ENCODE results near the gene PTGS1. TPM values are rescaled to one million over a fixed set of nuclear protein-coding genes. Genes with fewer than 3 reads are reported as not detected.

The PTGS1 gene
- polyA plus RNA-seq, 3 donors: 0.95 to 8.3 (median 4.7) TPM

DNA sequence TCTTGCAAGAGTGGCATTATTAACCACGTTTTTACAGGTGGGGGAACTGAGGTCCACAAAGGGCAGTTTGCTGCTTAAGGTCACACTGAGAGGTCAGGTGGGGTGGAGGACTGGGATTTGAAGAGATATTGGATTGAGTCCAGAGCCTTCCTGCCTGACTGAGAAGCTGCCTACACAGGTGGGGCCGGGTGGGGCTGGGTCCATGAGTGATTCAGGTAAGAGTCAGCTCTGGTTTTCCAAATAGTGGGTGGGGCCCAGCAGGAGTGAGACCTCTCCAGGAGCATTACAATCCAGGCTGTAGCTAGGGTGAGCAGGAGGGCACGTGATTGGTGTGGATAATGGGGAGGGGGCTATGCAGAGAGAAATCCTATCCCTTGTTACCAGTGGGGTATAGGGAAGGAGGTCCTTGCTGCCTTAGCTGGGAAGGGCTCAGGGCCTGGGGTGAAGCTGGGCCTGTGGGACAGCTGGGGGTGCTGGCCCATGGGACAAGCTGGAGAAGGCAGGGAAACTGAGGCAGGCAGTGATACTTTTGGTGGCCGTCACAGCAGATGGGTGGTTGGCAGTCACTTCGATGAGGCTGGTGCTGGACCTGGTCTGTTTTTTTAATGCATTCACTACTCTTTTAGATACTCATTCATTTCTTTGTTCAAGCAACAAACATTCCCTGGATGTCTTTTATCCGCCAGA lies 2.9 kb upstream of the PTGS1 start:
- H3K27ac ChIP-seq (ENCODE audit: low read depth, low read length): no peak overlapping the region
- WGBS, 3 donors: 85 to 95% (median 88%) methylated on average over 6 of the region's 6 CpGs

DNA sequence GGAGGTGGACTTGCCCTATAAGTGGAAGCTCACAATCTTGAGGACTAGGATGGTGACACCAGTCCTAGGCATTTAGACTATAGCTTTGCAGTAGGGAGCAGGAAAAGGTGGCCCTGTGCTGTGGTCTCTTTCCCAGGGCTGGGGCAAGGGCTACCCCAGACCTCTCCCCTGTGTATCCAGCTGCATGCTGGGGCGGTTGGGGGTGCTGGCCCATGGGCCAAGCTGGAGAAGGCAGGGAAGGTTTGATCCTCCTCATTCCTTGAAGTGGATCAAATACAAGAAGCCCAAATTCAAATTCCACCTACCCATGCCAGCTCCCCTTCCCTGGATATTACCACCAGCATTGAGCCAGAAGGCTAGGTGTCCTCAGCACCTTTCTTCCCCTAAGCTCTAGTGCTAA lies 2.2 kb upstream of the PTGS1 start:
- WGBS, 3 donors: 92 to 100% (median 92%) methylated on average over 1 of the region's 1 CpG

GRCh38 chr9:122370303-122370702 lies 521 bp upstream of the PTGS1 start:
- 55 to 69% (median 61%) methylated on average over 5 of the region's 5 CpGs for WGBS, 3 donors
- no peak overlapping the region for H3K27ac ChIP-seq (ENCODE audit: low read depth, low read length)

More for the DNA sequence above, 2.2 kb upstream of the PTGS1 start:
- H3K27ac ChIP-seq (ENCODE audit: low read depth, low read length): no peak overlapping the region

DNA sequence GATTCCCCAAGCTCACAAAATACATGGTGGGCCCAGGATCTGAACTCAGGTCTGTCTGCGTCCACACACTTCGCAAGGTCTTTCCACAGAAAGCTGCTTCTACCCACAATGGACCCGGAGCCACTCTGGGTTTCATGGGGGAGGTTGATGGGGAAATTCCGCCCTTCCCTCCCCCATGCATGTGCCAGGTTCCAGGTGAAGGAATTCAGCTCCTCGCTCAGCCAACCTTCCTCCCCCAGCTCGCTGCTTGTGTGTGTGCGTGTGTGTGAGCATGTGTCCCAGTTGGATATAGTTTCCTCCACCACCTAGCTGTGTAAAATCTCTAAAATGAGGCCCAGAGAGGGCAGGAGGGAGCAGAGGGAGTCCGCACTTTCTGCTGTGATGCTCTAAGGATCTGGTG lies 1.0 kb downstream of the PTGS1 start:
- no peak overlapping the region for H3K27ac ChIP-seq (ENCODE audit: low read depth, low read length)
- WGBS, 3 donors: 81 to 89% (median 82%) methylated on average over 8 of the region's 8 CpGs

GRCh38 chr9:122372856-122373845 lies 2.3 kb downstream of the PTGS1 start:
- WGBS, 3 donors: 79 to 89% (median 81%) methylated on average over 19 of the region's 19 CpGs
- H3K27ac ChIP-seq (ENCODE audit: low read depth, low read length): no peak overlapping the region

GRCh38 chr9:122374885-122375420 lies 4.1 kb downstream of the PTGS1 start:
- H3K27ac ChIP-seq (ENCODE audit: low read depth, low read length): no peak overlapping the region
- WGBS, 3 donors: 28 to 31% (median 29%) methylated on average over 13 to 14 of the region's 14 CpGs

DNA sequence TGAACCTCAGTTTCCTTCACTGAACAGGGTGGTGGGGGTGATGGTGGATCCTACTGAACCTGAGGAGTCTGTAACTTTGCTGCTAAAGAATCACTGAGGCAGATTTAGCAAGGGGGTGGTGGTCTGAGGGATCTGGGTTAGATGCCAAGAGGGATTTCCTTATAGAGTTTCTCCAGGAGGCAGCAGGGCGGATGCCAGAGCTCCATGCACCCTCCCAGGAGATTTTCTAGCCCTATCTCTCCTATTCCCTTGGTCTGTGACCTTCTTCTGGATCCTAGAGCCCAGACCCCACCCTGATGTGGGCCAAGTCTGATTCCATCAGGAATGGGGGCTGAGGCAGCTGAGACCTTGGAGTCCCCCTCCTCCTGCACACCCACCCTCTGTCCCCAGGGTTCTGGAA lies 6.0 kb downstream of the PTGS1 start:
- WGBS, 3 donors: 80 to 88% (median 87%) methylated on average over 1 of the region's 1 CpG
- no peak overlapping the region for H3K27ac ChIP-seq (ENCODE audit: low read depth, low read length)

- 61 to 77% (median 67%) methylated on average over 24 of the region's 24 CpGs for WGBS, 3 donors
- H3K27ac ChIP-seq (ENCODE audit: low read depth, low read length): no peak overlapping the region
Observed at GRCh38 chr9:122377241-122378164, 6.7 kb downstream of the PTGS1 start.

DNA sequence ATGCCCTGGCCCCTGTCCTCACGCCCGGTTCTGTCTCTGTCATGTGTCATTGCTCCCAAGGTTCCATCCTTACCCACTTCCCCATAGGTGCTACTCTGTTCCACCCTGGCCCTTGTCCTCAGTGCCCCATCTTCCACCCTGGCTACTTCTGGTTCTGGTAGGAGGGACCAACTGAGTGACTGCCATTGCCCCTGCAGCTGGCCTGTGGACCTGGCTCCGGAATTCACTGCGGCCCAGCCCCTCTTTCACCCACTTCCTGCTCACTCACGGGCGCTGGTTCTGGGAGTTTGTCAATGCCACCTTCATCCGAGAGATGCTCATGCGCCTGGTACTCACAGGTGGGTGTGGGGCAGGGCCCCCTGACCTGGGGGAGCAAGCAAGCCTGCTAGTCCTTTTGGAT lies 7.4 kb downstream of the PTGS1 start:
- WGBS, 3 donors: 86 to 94% (median 87%) methylated on average over 8 of the region's 8 CpGs
- no peak overlapping the region for H3K27ac ChIP-seq (ENCODE audit: low read depth, low read length)

DNA sequence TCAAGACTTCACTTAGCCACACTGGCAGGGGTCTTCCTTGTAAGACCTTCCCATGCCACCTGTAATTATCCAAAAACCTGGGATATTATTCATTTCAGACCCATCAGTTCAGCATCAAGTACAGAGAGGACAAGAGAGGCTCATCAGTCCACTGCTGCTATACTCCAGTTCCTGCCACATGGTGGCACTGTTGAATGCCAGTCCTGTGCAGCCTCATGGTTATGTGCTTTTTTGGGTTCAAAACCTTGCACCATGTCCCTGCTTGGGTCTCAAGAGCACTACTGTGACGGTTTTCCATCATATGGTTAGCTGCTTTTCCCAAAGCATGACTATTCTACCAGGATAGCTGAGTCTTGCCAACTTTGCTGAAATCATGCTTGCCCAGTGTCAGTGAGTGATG lies 8.5 kb downstream of the PTGS1 start:
- WGBS, 3 donors: 63 to 84% (median 83%) methylated on average over 1 of the region's 1 CpG
- H3K27ac ChIP-seq (ENCODE audit: low read depth, low read length): no peak overlapping the region

DNA sequence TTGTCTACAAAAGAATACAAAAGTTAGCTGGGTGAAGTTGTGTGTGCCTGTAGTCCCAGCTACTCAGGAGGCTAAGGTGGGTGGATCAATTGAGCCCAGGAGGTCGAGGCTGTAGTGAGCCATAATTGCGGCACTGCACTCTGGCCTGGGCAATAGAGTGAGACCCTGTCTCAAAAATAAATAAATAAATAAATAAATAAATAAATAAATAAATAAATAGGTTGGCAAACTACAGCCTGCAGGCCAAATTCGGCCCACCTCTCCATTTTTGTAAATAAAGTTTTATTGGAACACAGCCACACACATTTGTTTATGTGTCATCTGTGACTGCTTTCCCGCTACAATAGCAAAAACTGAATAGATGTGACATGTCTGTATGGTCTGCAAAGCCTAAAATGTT lies 9.5 kb downstream of the PTGS1 start:
- 94 to 97% (median 96%) methylated on average over 4 of the region's 4 CpGs for WGBS, 3 donors
- H3K27ac ChIP-seq (ENCODE audit: low read depth, low read length): no peak overlapping the region

- no peak overlapping the region for H3K27ac ChIP-seq (ENCODE audit: low read depth, low read length)
- WGBS, 3 donors: 92 to 94% (median 93%) methylated on average over 14 of the region's 14 CpGs
Observed at GRCh38 chr9:122381206-122381950, 10.6 kb downstream of the PTGS1 start.

DNA sequence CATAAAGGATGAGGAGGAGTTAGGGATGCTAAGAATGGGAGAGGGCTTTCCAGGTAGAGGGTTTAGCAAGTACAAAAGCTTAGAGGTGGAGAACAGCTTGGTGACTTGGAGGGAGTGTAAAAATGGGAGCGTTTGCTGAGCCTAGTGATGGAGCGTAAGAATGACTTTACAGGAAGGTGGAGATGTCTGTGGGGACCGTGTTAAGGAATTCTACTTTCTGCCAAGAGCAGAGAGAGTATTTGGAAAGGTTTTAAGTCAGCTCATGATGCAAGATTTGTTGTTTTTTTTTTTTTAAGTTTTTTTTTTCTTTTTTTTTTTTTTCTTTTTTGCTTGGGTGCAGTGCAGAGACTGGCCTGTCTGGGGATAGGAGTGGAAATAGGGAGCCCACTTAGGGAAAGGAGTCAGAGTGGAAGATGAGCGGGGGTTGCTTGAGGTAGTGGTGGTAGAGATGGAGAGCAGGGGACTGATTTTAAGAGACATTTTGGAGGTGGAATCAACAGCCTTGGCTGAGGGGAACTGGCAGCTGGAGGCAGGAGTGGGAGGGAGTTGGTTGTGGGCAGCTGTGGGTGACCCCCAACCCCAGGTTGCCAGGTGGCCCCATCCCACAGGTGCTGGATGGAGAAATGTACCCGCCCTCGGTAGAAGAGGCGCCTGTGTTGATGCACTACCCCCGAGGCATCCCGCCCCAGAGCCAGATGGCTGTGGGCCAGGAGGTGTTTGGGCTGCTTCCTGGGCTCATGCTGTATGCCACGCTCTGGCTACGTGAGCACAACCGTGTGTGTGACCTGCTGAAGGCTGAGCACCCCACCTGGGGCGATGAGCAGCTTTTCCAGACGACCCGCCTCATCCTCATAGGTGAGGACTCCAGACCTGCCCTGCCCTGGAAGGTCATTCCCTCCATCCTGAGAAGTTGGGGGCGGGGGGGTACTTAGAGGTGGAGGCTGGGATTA lies 12.4 kb downstream of the PTGS1 start:
- WGBS, 3 donors: 72 to 80% (median 76%) methylated on average over 13 to 16 of the region's 16 CpGs
- no peak overlapping the region for H3K27ac ChIP-seq (ENCODE audit: low read depth, low read length)

- H3K27ac ChIP-seq (ENCODE audit: low read depth, low read length): no peak overlapping the region
- WGBS, 3 donors: 82 to 94% (median 88%) methylated on average over 7 of the region's 7 CpGs
Observed at GRCh38 chr9:122383992-122384461, 13.2 kb downstream of the PTGS1 start.

GRCh38 chr9:122386311-122386872 lies 15.6 kb downstream of the PTGS1 start:
- H3K27ac ChIP-seq (ENCODE audit: low read depth, low read length): no peak overlapping the region
- 87 to 92% (median 90%) methylated on average over 8 of the region's 8 CpGs for WGBS, 3 donors

- 88 to 93% (median 92%) methylated on average over 3 of the region's 3 CpGs for WGBS, 3 donors
- no peak overlapping the region for H3K27ac ChIP-seq (ENCODE audit: low read depth, low read length)
Observed at GRCh38 chr9:122387536-122387935, 16.7 kb downstream of the PTGS1 start.
